Measurements from ENCODE around the gene CTNNB1.

CTNNB1 gene

GRCh38 chr3:41192885-41193284 is 6.4 kb upstream of the CTNNB1 start:
- no peak for DNase-seq (ENCODE audit: low spot score)

GRCh38 chr3:41193794-41194539 is 5.3 kb upstream of the CTNNB1 start:
- DNase-seq (ENCODE audit: low spot score), result no peak

- DNase-seq (ENCODE audit: low spot score), result no peak
Observed at GRCh38 chr3:41194701-41195100, 4.6 kb upstream of the CTNNB1 start.

GRCh38 chr3:41195946-41196345 is 3.4 kb upstream of the CTNNB1 start:
- DNase-seq (ENCODE audit: low spot score), result no peak

- DNase-seq (ENCODE audit: low spot score), result no peak
Observed at GRCh38 chr3:41196499-41197410, 2.5 kb upstream of the CTNNB1 start.

GRCh38 chr3:41198046-41198445 is 1.3 kb upstream of the CTNNB1 start:
- DNase-seq (ENCODE audit: low spot score), result no peak

GRCh38 chr3:41198526-41198925 is 779 bp upstream of the CTNNB1 start:
- DNase-seq (ENCODE audit: low spot score), result peak; percentile 18

- DNase-seq (ENCODE audit: low spot score), result peak; percentile 43
Observed at GRCh38 chr3:41199866-41200668, 762 bp downstream of the CTNNB1 start.

- DNase-seq (ENCODE audit: low spot score), result peak; percentile 42
Observed at GRCh38 chr3:41200669-41201021, 1.3 kb downstream of the CTNNB1 start.

GRCh38 chr3:41202075-41202833 is 2.9 kb downstream of the CTNNB1 start:
- no peak for DNase-seq (ENCODE audit: low spot score)

GRCh38 chr3:41202834-41203345 is 3.6 kb downstream of the CTNNB1 start:
- DNase-seq (ENCODE audit: low spot score), result peak; percentile 45

GRCh38 chr3:41204369-41204768 is 5.1 kb downstream of the CTNNB1 start:
- DNase-seq (ENCODE audit: low spot score), result no peak

- DNase-seq (ENCODE audit: low spot score), result no peak
Observed at GRCh38 chr3:41205591-41205990, 6.3 kb downstream of the CTNNB1 start.

GRCh38 chr3:41207355-41207754 is 8.1 kb downstream of the CTNNB1 start:
- DNase-seq (ENCODE audit: low spot score), result no peak

- DNase-seq (ENCODE audit: low spot score), result no peak
Observed at GRCh38 chr3:41208507-41209220, 9.4 kb downstream of the CTNNB1 start.

GRCh38 chr3:41209646-41210045 is 10.3 kb downstream of the CTNNB1 start:
- DNase-seq (ENCODE audit: low spot score), result no peak

- no peak for DNase-seq (ENCODE audit: low spot score)
Observed at GRCh38 chr3:41210966-41211365, 11.7 kb downstream of the CTNNB1 start.

GRCh38 chr3:41212088-41212487 is 12.8 kb downstream of the CTNNB1 start:
- DNase-seq (ENCODE audit: low spot score), result no peak

GRCh38 chr3:41213588-41213987 is 14.3 kb downstream of the CTNNB1 start:
- DNase-seq (ENCODE audit: low spot score), result no peak

GRCh38 chr3:41216422-41216821 is 17.1 kb downstream of the CTNNB1 start:
- no peak for DNase-seq (ENCODE audit: low spot score)

GRCh38 chr3:41216993-41217392 is 17.7 kb downstream of the CTNNB1 start:
- no peak for DNase-seq (ENCODE audit: low spot score)

All from hematopoietic multipotent progenitor cell treated with erythropoietin and hydrocortisone succinate and interleukin-3 and kit ligand, for 17 days (in vitro differentiated cells).